Mesendoderm (in vitro differentiated cells): ENCODE measurements around the gene ATP5F1D.

Source experiments
- DNase-seq: peaks from one replicate; pipeline ENCODE4 v3.0.0; 2013
- H2AK5ac ChIP-seq: 2 replicates; pipeline ENCODE4 v1.6.1; 2013; ENCODE audit warnings: low read length, inconsistent platforms
- H2BK120ac ChIP-seq: 2 replicates; pipeline ENCODE4 v1.6.1; 2013; ENCODE audit warnings: low read depth, mild to moderate bottlenecking, low read length, moderate library complexity, mixed read lengths
- H2BK15ac ChIP-seq: replicated peaks from 2 replicates; pipeline ENCODE4 v1.6.1; 2013; ENCODE audit warnings: low read depth, mild to moderate bottlenecking, moderate library complexity
- H2BK5ac ChIP-seq: 2 replicates; pipeline ENCODE4 v1.6.1; 2013; ENCODE audit warnings: low read length, inconsistent platforms
- H3K18ac ChIP-seq: 2 replicates; pipeline ENCODE4 v1.6.1; 2013; ENCODE audit warnings: mild to moderate bottlenecking, low read length, mixed read lengths
- H3K23ac ChIP-seq: one replicate; pipeline ENCODE4 v1.6.1; 2013; ENCODE audit warnings: low read length
- H3K27ac ChIP-seq: 2 replicates; pipeline ENCODE4 v1.5.1; 2013; ENCODE audit warnings: low read depth, mild to moderate bottlenecking, inconsistent platforms, low read length, moderate library complexity
- H3K27me3 ChIP-seq: 2 replicates; pipeline ENCODE4 v1.6.1; 2013; ENCODE audit warnings: low read length, control low read depth, mild to moderate bottlenecking, inconsistent platforms; ENCODE audit not compliant: insufficient read depth, poor library complexity
- H3K36me3 ChIP-seq: 2 replicates; pipeline ENCODE4 v1.6.1; 2013; ENCODE audit warnings: low read length, inconsistent platforms; ENCODE audit not compliant: control insufficient read depth, insufficient read depth
- H3K4ac ChIP-seq: one replicate; pipeline ENCODE4 v1.6.1; 2013; ENCODE audit warnings: low read depth, mild to moderate bottlenecking, low read length, moderate library complexity
- H3K4me1 ChIP-seq: 2 replicates; pipeline ENCODE4 v1.6.1; 2013; ENCODE audit warnings: low read depth, low read length, inconsistent platforms; ENCODE audit not compliant: control insufficient read depth
- H3K4me2 ChIP-seq: 2 replicates; pipeline ENCODE4 v1.6.1; 2013; ENCODE audit warnings: low read length
- H3K4me3 ChIP-seq: 2 replicates; pipeline ENCODE4 v1.5.1; 2013; ENCODE audit warnings: mild to moderate bottlenecking, low read length
- H3K56ac ChIP-seq: one replicate; pipeline ENCODE4 v1.6.1; 2013; ENCODE audit warnings: low read length
- H3K79me1 ChIP-seq: 2 replicates; pipeline ENCODE4 v1.6.1; 2013; ENCODE audit warnings: low read length, inconsistent platforms
- H3K79me2 ChIP-seq: 2 replicates; pipeline ENCODE4 v1.6.1; 2013; ENCODE audit warnings: mild to moderate bottlenecking, low read length; ENCODE audit not compliant: control insufficient read depth, insufficient read depth
- H3K9ac ChIP-seq: 2 replicates; pipeline ENCODE4 v1.6.1; 2013; ENCODE audit warnings: low read length, inconsistent platforms
- H4K5ac ChIP-seq: one replicate; pipeline ENCODE4 v1.6.1; 2013; ENCODE audit warnings: low read length
- H4K8ac ChIP-seq: one replicate; pipeline ENCODE4 v1.6.1; 2013; ENCODE audit warnings: low read depth, mild to moderate bottlenecking, control low read depth, low read length, moderate library complexity
- WGBS: extraction: QIAGEN DNeasy Blood & Tissue Kit; methylation state at CpG from one replicate; pipeline ENCODE4 v1.1.7; 2013; ENCODE audit warnings: low lambda C conversion rate, missing lambda C conversion rate; ENCODE audit not compliant: insufficient coverage; ENCODE audit errors: extremely low coverage; 5-methylcytosine and 5-hydroxymethylcytosine counted together

Gene ATP5F1D

DNA sequence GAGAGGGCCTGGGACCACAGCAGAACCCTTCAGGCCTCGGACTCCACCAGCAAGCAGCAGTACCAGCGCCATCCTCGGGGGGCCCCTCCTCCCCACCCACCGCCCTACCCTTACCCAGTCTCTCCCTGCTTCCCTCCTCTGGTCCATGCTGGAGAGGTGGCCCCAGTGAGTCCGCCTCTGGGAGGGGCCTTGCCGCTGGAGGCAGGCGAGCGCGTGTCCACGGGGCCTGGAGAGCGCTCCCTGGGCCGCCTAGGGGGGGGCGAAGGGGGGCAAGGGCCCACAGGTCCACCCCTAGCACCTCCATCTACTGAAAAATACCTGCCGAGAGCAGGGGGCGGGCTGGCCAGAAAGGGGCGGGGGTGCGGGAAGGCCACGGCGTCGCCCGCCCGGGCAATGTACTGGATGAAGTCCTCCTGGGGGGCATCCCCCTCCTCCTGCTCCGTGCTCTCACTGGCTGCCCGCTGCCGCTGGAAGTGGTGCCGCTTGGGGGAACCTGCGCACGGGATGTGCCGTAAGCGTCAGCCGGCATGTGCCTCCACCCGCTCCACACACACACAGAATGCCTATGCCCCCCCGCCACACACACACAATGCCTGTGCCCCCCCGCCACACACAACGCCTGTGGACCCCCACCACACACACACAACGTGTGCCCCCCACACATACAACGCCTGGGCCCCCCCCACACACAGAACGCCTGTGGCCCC, 10.6 kb upstream of the ATP5F1D start:
- Histone ChIP-seq H3K27ac (no peak overlapping the region), H3K23ac (no peak overlapping the region), H3K4me1 (no peaks in the 10 kb centered on the region), H2BK15ac (no peak overlapping the region), H3K36me3 (no peaks in the 10 kb centered on the region), H3K9ac (no peak overlapping the region), H4K5ac (no peak overlapping the region), H3K27me3 (no peaks in the 10 kb centered on the region), H3K56ac (no peak overlapping the region), H2BK120ac (no peak overlapping the region), H3K79me1 (no peaks in the 10 kb centered on the region), H3K4me3 (no peak overlapping the region), H2BK5ac (no peak overlapping the region), H2AK5ac (no peak overlapping the region), H3K4me2 (no peak overlapping the region), H3K18ac (no peak overlapping the region), H3K79me2 (no peaks in the 10 kb centered on the region), H3K4ac (no peak overlapping the region), H4K8ac (no peak overlapping the region)
- WGBS: no CpG with 5 or more reads among the region's 38 CpGs
- DNase-seq: peak; percentile 61

DNA sequence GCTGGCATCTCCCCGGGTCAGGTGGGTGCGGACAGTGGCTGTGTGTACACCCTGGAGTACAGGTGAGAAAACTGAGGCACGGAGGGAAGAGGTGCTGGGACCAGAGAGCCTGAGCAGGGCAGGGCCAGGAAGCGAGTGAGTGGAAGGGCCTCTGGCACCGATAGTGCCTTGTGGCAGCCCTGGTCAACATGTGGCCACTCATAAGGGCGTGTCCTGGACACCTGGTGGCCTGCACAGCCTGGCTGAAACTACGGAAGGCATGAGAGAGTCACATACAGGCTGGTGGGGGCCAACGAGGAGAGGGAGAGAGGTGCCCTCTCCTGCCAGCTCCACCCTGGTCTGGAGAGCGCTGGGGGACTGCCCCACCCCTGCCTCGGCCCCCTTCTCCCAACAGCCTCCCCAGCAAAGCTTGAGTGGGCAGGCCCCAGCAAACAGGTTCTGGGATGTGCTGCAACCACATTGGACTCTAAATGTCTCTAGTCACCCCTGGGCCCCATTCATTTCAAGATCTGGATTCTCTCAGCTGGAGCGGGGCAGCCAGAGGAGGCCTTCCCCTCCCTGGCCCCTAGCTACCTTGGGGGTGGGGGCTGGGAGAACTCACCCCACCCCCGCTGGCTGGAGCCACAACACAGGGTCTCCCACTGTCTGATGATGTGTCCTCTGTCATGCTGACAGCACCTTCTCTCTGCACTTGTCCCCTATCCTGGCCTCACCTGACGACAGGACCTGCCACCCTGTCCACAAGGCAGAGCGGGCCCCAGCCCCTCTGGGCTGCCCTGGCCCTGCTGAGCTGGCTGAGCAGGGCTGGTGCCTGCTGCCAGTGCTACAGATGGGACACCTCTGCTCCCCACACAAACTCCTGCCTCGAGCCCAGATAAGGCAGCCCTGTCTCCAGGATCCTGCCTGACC, 9.6 kb upstream of the ATP5F1D start:
- Histone ChIP-seq H2BK5ac (no peak overlapping the region), H3K79me2 (no peaks in the 10 kb centered on the region), H3K9ac (no peak overlapping the region), H4K5ac (no peak overlapping the region), H3K36me3 (no peaks in the 10 kb centered on the region), H4K8ac (no peak overlapping the region), H3K27ac (no peak overlapping the region), H3K4ac (no peak overlapping the region), H3K79me1 (no peaks in the 10 kb centered on the region), H3K4me1 (no peaks in the 10 kb centered on the region), H3K56ac (no peak overlapping the region), H2BK120ac (no peak overlapping the region), H2AK5ac (no peak overlapping the region), H3K18ac (no peak overlapping the region), H3K23ac (no peak overlapping the region), H3K27me3 (no peaks in the 10 kb centered on the region), H3K4me2 (no peak overlapping the region), H2BK15ac (no peak overlapping the region), H3K4me3 (no peak overlapping the region)
- WGBS: no CpG with 5 or more reads among the region's 15 CpGs
- DNase-seq: no peak

DNA sequence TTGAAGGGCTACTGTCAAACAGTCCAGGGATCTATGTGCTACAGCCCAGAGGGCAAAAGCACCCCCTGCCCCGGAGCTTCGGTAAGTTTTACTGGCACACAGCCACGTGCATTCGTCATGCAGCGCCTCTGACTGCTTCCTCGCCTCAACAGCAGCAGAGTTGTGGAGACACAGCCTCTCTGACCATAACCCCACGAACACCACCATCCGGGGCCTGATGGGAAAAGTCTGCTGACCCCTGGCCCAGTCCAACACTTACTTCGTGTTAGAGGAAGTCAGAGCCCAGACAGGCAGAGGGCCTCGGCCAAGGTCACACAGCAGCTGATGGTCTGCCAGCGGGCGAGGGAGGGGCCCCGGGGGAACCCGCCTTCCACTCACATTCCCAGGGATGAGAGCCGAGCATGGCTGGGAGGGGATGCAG, 8.9 kb upstream of the ATP5F1D start:
- no peaks in the 10 kb centered on the region for H3K4me1 ChIP-seq
- H2BK120ac ChIP-seq: no peak overlapping the region
- H4K8ac ChIP-seq: no peak overlapping the region
- no peak overlapping the region for H3K4me2 ChIP-seq
- no peak overlapping the region for H2BK15ac ChIP-seq
- no peak overlapping the region for H2AK5ac ChIP-seq
- H3K79me2 ChIP-seq: no peaks in the 10 kb centered on the region
- WGBS: no CpG with 5 or more reads among the region's 15 CpGs
- no peak overlapping the region for H3K18ac ChIP-seq
- H3K36me3 ChIP-seq: no peaks in the 10 kb centered on the region
- H3K9ac ChIP-seq: no peak overlapping the region
- H3K4me3 ChIP-seq: no peak overlapping the region
- H2BK5ac ChIP-seq: no peak overlapping the region
- no peak overlapping the region for H3K23ac ChIP-seq
- no peak overlapping the region for H3K27ac ChIP-seq
- H3K56ac ChIP-seq: no peak overlapping the region
- DNase-seq: no peak
- no peaks in the 10 kb centered on the region for H3K79me1 ChIP-seq
- H4K5ac ChIP-seq: no peak overlapping the region
- H3K27me3 ChIP-seq: no peaks in the 10 kb centered on the region
- no peak overlapping the region for H3K4ac ChIP-seq

DNA sequence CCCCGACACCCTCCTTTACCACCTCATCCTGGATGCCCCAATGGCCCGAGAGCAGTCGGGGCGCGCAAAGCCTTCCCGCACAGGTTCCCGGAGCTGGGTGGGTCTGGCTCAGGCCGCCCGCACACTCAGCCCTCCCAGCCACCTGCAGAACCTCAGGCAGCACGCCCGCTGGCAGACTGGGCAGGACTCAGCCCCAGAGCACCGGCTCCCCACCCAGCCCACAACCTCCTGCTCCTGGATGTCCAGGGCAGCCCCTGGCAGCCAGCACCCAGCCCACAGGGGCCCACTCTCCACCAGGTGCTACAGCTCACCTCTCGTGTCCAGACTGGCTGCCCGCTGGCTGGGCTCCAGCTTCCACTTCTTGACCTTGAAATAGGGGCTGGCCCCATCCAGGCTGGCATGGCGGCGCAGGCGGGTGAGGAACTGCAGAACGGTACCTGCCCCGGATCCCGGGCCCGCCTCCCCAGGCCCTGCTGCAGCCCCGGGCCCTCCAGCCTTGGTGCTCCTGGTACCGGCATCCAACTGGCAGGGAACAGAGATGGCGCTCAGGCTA, 8.4 kb upstream of the ATP5F1D start:
- no peak overlapping the region for H3K4me3 ChIP-seq
- H3K9ac ChIP-seq: no peak overlapping the region
- no peak for DNase-seq
- H2AK5ac ChIP-seq: no peak overlapping the region
- H4K5ac ChIP-seq: no peak overlapping the region
- no peak overlapping the region for H3K18ac ChIP-seq
- no peak overlapping the region for H2BK120ac ChIP-seq
- no peak overlapping the region for H2BK5ac ChIP-seq
- H3K79me2 ChIP-seq: no peaks in the 10 kb centered on the region
- H3K4ac ChIP-seq: no peak overlapping the region
- no peak overlapping the region for H2BK15ac ChIP-seq
- H3K4me2 ChIP-seq: no peak overlapping the region
- no peak overlapping the region for H3K56ac ChIP-seq
- no peak overlapping the region for H3K27ac ChIP-seq
- H3K23ac ChIP-seq: no peak overlapping the region
- no peaks in the 10 kb centered on the region for H3K4me1 ChIP-seq
- no CpG with 5 or more reads among the region's 24 CpGs for WGBS
- H3K36me3 ChIP-seq: no peaks in the 10 kb centered on the region
- no peaks in the 10 kb centered on the region for H3K79me1 ChIP-seq
- H3K27me3 ChIP-seq: no peaks in the 10 kb centered on the region
- H4K8ac ChIP-seq: no peak overlapping the region

DNA sequence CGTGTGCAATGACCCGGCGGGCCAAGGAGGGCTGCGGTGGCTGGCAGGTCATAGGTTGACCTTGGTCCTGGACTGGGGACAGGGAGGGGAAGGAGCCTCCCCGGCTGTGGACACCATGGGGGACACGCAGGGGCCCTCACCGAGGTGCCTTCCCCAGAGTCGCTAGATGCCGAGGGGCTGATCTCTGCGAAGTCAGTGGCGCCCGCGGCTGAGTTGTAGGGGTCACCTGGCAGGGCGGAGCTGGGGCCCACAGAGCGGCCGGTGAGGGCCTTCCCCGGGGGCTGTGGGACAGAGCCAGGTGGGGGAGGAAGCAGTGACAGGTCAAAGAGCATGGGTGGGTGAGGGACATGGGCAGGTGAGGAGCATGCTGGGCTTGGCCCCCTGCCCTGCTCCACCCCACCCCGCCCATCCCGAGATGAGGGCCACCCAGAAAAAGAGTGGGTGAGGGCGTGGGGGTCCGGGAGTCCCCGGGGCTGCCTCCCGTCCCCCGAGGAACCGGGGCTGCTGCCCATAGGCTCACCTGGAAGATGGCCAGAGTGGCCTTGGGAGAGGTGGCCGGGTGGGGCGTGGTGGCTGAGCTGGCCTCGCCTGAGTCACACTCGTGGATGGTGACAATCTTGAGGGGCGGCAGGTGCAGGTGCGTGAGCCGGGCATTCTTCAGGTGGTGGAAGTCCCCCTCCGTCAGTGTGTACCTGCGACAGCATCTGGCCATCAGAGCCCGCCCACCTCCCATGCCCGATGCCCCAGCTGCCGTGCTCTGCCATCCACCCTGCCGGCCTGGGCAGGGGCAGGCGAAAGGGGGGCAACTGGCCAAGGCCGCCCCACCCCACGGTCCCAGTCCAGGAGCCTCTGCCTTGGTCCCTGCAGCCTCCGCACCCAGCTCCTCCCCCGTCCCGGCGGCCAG, 7.2 kb upstream of the ATP5F1D start:
- Histone ChIP-seq H3K4me3 (no peak overlapping the region), H3K4ac (no peak overlapping the region)
- no CpG with 5 or more reads among the region's 45 CpGs for WGBS

More for the DNA sequence above, 7.2 kb upstream of the ATP5F1D start:
- Histone ChIP-seq H3K36me3 (no peaks in the 10 kb centered on the region), H3K56ac (no peak overlapping the region), H2BK5ac (no peak overlapping the region), H3K79me1 (no peaks in the 10 kb centered on the region), H3K79me2 (no peaks in the 10 kb centered on the region), H3K27me3 (no peaks in the 10 kb centered on the region), H2AK5ac (no peak overlapping the region), H3K4me2 (no peak overlapping the region), H3K4me1 (no peaks in the 10 kb centered on the region), H3K18ac (no peak overlapping the region), H2BK120ac (no peak overlapping the region), H4K8ac (no peak overlapping the region), H3K23ac (no peak overlapping the region), H3K9ac (no peak overlapping the region), H3K27ac (no peak overlapping the region), H2BK15ac (no peak overlapping the region), H4K5ac (no peak overlapping the region)
- no peak for DNase-seq
